NCI-H2107 (cell line): Measurements from ENCODE around the gene SSBP2.

Experiments used
- DNase-seq: peaks from one replicate; lab custom pipeline; 2025; lab: John Stamatoyannopoulos, UW

The SSBP2 gene

DNA sequence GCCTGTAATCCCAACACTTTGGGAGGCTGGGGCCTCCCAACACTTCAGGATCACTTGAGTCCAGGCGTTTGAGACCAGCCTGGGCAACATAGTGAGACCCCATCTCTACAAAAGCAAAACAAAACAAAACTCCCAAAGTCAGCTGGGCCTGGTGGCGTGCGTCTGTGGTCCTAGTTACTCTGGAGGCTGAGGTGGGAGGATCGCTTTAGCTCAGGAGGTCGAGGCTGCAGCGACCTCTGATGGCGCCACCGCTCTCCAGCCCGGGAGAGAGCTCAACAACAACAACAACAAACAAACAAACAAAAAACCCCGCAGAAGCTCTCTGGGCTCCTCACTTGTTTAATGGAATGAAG, 357.5 kb downstream of the SSBP2 start:
- DNase-seq = no peak

DNA sequence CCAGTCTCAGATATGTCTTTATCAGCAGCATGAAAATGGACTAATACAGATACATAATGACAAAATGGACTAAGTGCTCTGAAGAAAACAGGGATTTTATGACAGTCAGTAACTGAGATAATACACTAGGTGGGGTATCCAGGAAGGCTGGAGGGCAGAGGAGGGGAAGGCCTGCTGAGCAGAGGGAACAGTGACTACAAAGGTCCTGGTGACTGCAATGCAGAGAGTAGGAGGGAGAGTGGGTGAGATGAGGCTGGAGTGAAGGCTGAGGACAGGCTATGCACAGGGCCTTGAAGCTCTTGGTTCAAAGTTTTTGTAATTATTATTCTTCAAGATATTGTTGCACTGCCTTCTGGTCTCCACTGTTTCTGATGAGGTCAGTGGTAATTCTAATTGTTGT, 361.9 kb downstream of the SSBP2 start:
- DNase-seq = no peak

- no peak for DNase-seq
Observed at GRCh38 chr5:81388169-81388568, 362.7 kb downstream of the SSBP2 start.

- DNase-seq = no peak
Observed at GRCh38 chr5:81383867-81384266, 367.0 kb downstream of the SSBP2 start.

DNA sequence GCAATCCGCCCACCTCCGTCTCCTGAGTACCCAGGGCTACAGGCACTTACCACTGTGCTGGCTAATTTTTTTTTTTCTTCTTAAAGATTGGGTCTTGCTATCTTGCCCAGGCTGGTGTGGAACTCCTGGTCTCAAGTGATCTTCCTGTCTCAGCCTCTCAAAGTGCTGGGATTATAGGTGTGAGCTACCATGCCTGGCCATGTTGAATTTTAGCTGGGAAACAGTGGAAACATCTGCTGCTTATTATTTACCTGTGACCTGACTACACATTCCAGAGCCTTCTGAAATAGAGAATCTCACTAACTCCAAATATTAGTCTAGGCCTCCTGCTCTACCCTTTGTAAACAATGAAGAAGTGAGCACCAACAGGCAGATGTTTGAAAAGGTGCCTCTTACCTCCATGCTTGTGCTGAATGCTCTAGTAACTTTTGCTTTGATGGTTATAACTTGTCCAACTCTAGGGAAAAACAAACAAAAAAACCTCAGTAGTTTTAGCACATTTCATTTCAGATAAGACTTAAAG, 379.5 kb downstream of the SSBP2 start:
- DNase-seq = no peak

DNA sequence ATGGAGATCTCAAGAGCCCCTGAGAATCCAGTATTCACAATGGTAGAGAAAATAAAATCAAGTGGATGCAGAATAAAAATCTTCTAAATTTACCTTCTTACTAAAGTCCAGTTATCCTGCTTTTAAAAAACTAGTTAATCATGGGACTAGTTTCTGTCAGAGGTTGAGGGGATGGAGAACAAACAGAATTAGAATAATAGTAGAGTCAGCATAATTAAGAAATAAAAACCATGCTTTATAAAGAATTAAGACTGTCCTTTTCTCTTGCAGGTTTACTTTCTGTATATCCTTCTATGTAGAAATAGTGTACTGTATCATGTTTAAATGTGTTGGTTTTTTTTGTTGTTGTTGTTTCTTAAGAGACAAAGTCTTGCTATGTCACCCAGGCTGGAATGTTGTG, 380.0 kb downstream of the SSBP2 start:
- no peak for DNase-seq

- no peak for DNase-seq
Observed at GRCh38 chr5:81365541-81365940, 385.4 kb downstream of the SSBP2 start.

DNA sequence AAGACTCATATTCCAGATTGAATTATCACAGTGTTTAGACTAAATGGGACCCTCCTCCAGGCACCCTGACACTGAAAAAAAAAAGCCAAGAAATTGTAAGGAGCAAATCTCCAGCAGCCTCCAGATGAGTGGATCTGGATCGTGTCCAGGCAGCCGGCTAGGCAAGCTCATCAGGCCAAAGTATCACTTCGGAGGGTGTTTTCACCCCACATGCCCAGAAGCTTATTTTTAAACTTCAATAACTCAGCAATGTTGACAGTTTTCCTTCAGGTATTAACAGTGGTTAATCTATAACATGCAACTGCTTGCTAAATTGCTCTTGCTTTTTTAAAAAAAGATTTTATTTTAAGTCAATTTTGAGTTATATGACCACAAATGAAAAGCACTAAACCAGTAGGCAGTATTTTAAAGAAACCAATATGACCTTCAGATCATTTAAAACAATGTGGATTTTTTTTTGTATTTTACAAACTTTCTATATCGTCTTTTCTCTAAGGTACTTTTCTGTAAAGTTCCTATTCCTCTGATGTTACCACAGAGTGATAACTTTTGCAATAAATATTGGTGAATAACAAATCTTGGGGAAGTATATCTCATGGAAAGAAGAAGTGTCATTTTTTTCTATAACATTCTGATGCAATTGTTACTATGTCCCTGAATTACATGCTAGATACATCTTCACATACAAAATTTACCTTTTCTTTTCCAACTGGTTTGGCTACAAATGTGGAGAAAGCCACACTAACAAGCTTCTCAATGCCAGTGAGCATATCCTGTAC, 387.6 kb downstream of the SSBP2 start:
- no peak for DNase-seq
